AG04450 (cell line): Measurements from ENCODE around the gene CTSC. TPM values are rescaled to one million over a fixed set of nuclear protein-coding genes. Genes with fewer than 3 reads are reported as not detected.

Source experiments
- CTCF ChIA-PET: fragments of 300-600, 350-600 bp; formaldehyde crosslinking; extraction: SDS; loops from one replicate; lab custom pipeline; 2022; ENCODE audit warnings: antibody characterized with exemption, inconsistent platforms; lab: Charles Lee
- POLR2A ChIA-PET: fragments of 350-600 bp; formaldehyde crosslinking; extraction: SDS; loops from one replicate; lab custom pipeline; 2021; ENCODE audit warnings: antibody characterized with exemption, inconsistent platforms; lab: Yijun Ruan, JAX
- DNase-seq: peaks from one replicate; pipeline ENCODE4 v3.0.0-alpha.2; 2011; ENCODE audit warnings: low read depth, low spot score
- H3K27ac ChIP-seq: one replicate; pipeline ENCODE4 v1.5.1; 2012; ENCODE audit warnings: low read depth, low read length, control low read depth
- H3K27me3 ChIP-seq: one replicate; pipeline ENCODE4 v1.6.0; 2012; ENCODE audit warnings: low read length; ENCODE audit not compliant: control insufficient read depth, insufficient read depth
- H3K4me3 ChIP-seq: 2 replicates; pipeline ENCODE4 v1.5.1; 2011; ENCODE audit warnings: mild to moderate bottlenecking, low read depth, low read length, control low read depth
- H3K9me3 ChIP-seq: 2 replicates; pipeline ENCODE4 v1.5.1; 2012; ENCODE audit warnings: low read length; ENCODE audit not compliant: control insufficient read depth, insufficient read depth
- polyA plus RNA-seq: library from polyadenylated mRNA; depleted of rRNA; stranded (reverse); fragments of >200 nt; gene quantifications from 2 replicates; pipeline ENCODE4 v1.2.3, GENCODE V29; 2011
- TF ChIP-seq, protein P1 (sequence below): IDR thresholded peaks from 2 replicates; pipeline ENCODE4 v1.5.1; 2011; ENCODE audit warnings: low read depth, low read length, control low read depth, inconsistent platforms

Gene CTSC
- polyA plus RNA-seq, 1 experiment: 565 TPM

DNA sequence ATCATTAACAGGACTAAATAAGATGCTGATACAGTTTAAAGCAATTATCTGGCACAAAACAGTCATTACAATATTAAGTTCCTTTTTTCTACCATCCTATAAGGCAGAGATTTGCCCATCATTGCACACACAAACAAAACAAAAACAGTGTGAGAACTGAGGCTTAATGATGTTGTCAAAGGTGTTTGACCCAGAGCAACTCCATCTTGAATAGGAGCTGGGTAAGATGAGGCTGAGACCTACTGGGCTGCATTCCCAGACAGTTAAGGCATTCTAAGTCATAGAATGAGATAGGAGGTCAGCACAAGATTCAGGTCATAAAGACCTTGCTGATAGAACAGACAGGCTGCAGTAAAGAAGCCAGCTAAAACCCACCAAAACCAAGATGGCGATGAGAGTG, 33.2 kb downstream of the CTSC start:
- H3K4me3 ChIP-seq: no peak overlapping the region
- no peak overlapping the region for H3K27ac ChIP-seq
- ChIA-PET POLR2A (no interaction called here), CTCF (interaction anchor here (1.2 to 1.7 kb wide), 2 partner anchors 9 to 240 kb away, joined by 5 to 6 read pairs; no protein-coding TSS in a partner anchor)
- TF ChIP-seq, protein P1, sequence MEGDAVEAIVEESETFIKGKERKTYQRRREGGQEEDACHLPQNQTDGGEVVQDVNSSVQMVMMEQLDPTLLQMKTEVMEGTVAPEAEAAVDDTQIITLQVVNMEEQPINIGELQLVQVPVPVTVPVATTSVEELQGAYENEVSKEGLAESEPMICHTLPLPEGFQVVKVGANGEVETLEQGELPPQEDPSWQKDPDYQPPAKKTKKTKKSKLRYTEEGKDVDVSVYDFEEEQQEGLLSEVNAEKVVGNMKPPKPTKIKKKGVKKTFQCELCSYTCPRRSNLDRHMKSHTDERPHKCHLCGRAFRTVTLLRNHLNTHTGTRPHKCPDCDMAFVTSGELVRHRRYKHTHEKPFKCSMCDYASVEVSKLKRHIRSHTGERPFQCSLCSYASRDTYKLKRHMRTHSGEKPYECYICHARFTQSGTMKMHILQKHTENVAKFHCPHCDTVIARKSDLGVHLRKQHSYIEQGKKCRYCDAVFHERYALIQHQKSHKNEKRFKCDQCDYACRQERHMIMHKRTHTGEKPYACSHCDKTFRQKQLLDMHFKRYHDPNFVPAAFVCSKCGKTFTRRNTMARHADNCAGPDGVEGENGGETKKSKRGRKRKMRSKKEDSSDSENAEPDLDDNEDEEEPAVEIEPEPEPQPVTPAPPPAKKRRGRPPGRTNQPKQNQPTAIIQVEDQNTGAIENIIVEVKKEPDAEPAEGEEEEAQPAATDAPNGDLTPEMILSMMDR: no peak
- no peak for DNase-seq
- no peaks in the 10 kb centered on the region for H3K9me3 ChIP-seq
- no peaks in the 10 kb centered on the region for H3K27me3 ChIP-seq

DNA sequence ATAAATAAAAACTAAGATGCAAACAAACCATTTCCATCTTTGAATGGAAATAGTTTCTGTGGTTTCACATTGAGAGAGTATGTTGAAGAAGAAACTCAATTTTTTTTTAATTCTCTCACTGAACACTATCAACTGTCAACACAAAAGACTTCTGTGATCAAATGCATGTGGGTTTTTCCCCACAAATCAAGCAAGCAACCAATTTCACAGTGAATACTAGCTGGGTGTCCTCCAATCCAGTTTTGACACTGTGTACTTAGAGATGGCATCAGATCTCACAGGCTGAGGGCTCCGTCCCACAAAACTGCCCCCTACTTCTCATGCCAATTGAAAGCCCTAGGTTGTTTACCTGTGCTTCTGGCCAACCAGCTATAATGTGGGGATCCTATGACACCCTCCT, 34.5 kb downstream of the CTSC start:
- CTCF ChIA-PET: no interaction called here

DNA sequence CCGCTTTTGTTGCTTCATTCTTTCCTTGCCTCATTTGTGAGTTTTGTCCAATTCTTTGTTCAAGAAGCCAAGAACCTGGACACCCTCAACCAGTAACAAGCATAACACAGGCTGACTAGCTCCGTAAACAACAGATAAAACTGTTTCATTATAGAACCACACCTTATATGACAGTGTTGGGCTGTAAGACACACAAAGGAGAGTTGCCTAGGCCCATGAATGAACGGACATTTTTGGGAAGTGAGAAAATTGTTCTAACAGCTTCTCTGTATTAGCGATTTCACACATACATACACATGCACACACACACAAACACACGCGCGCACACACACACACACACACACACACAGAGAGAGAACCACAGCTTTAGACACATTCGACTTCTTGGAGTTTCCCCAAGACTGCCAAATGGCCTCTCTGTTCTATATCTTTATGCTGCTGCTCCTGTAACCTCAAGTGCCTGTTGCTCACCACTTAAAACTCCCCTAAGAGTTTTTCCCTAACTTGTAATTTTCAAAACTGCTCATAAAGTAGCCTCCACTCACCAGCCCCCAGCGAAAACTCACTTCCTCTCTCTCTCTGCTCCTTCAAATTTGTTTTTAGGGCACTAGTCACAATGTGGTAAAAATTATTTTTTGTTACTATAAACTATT, 35.9 kb downstream of the CTSC start:
- Histone ChIP-seq H3K27me3 (no peaks in the 10 kb centered on the region), H3K9me3 (no peaks in the 10 kb centered on the region), H3K27ac (no peak overlapping the region), H3K4me3 (no peak overlapping the region)
- no peak for DNase-seq
- TF ChIP-seq, protein P1: no peak
- CTCF ChIA-PET: interaction anchor here (3.8 kb wide), 1 partner anchor 243 kb away, joined by 14 read pairs; no protein-coding TSS in a partner anchor
- POLR2A ChIA-PET: no interaction called here

More for the DNA sequence above, 34.5 kb downstream of the CTSC start:
- Histone ChIP-seq H3K4me3 (no peak overlapping the region), H3K27ac (no peak overlapping the region), H3K27me3 (no peaks in the 10 kb centered on the region), H3K9me3 (no peaks in the 10 kb centered on the region)
- POLR2A ChIA-PET: no interaction called here
- TF ChIP-seq, protein P1: no peak
- DNase-seq: no peak

DNA sequence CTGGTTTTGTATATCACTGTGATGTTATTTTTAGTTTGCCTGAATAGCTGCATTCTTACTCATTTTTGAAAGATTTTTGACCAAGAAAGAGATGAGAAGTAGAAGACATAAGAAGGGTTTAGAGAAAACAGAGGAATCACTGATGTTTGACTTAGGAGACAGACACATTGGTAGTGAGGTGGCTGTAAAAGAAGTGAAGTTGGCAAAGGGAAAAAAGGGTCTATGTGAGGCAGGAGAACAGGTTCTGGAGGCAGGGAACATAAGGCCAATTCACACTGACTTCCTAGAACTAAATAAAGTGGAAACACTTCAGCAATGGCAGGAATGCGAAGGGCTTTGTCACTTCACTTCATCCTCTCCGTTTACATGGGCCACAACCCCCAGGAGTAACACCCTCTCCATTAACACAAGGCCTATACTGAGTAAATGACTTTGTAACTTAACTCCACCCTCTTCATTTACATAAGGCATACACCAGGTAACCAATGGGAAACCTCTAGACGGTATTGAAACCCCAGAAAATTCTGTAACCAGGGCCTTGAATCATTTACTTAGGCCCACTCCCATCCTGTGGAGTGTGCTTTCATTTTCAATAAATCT, 36.5 kb downstream of the CTSC start:
- TF ChIP-seq, protein P1: no peak
- no peak overlapping the region for H3K4me3 ChIP-seq
- POLR2A ChIA-PET: no interaction called here
- H3K9me3 ChIP-seq: no peaks in the 10 kb centered on the region
- H3K27ac ChIP-seq: no peak overlapping the region
- H3K27me3 ChIP-seq: no peaks in the 10 kb centered on the region
- CTCF ChIA-PET: interaction anchor here (3.8 kb wide), 1 partner anchor 243 kb away, joined by 14 read pairs; no protein-coding TSS in a partner anchor
- DNase-seq: no peak

DNA sequence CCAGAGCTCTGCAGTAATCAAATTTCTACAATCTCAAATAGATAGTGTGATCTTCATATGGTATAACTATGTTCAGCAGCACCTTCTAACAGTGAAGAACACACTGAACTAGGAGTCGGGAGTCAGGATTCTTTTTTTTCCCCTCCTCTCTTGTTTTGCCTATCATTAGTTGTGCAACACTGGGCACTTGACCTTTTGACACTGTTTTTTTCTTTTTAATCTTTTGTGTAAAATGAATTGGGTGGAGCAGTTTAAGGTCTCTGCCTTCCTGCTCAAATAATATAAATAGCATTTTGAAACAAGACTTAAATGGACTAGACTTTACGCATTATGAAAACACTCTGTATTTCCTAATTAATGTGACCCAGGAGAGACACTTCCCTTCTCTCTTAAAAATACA, 39.7 kb downstream of the CTSC start:
- H3K27ac ChIP-seq: no peak overlapping the region
- H3K9me3 ChIP-seq: no peaks in the 10 kb centered on the region
- no peak for DNase-seq
- ChIA-PET POLR2A (no interaction called here), CTCF (interaction anchor here (1.4 to 3.8 kb wide), 2 partner anchors 22 to 246 kb away, joined by 3 to 14 read pairs; no protein-coding TSS in a partner anchor)
- no peak overlapping the region for H3K4me3 ChIP-seq
- no peaks in the 10 kb centered on the region for H3K27me3 ChIP-seq
- TF ChIP-seq, protein P1: no peak
